ENCODE data around the gene APEX1. TPM values are rescaled to one million over a fixed set of nuclear protein-coding genes. Genes with fewer than 3 reads are reported as not detected.

Gene APEX1
- 163 TPM for polyA plus RNA-seq (ENCODE audit: insufficient read length)

DNA sequence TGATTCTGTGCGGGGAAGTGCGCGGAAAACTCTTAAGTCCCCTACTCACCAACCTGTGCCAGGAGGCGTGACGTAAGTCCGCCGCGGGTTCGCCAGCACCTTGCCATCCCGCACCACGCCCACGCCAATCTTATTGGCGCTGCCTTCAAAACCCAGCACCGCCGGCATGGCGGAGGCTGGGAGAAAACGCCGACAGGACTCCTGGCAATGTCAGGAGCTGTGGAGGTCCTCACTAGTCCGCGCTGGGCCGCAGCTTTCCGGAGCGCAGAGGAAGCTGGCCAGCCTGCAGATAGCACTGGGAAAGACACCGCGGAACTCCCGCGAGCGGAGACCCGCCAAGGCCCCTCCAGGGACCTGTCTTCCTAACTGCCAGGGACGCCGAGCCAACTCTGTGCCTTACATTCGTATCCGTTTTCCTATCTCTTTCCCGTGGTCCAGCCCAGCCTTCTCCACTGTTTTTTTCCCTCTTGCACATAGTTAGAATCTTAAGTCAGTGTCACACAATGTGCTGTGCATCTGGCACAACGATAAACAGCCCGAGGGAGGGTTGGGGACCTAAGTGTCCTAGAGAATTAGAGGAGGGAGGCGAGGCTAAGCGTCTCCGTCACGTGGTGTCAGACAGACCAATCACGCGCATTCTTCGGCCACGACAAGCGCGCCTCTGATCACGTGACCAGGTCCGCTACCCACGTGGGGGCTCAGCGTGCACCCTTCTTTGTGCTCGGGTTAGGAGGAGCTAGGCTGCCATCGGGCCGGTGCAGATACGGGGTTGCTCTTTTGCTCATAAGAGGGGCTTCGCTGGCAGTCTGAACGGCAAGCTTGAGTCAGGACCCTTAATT is at the start of gene APEX1, which contains the start of gene OSGEP:
TSS of gene APEX1 (plus strand) at position 711 of the 839 bp plus-strand sequence. CDS start 420 bp downstream, outside the sequence.
TSS of gene OSGEP (minus strand) at position 297 of the 839 bp plus-strand sequence. CDS start at position 168, 129 bp downstream.
- DNase-seq (ENCODE audit: low read depth): peak; percentile 97

DNA sequence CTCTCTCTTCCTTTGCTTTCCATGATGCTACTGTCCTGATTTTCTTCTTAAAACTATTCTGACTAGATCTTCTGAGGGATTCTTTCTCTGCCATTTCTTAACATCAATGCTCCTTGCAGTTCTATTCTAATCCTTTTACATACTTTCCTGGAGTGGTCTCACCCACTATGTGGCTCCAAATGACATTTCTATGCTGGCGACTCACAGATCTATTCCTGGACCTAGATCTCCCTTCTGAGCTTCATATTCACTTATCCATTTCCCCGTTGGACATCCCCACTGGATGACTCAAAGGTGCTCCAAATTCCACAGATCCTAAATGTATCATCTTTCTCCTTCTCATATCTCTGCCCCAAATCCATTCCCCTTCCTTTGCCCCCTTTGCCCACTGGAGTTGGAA is 45.8 kb upstream of the APEX1 start:
- no peak for DNase-seq (ENCODE audit: low read depth)

DNA sequence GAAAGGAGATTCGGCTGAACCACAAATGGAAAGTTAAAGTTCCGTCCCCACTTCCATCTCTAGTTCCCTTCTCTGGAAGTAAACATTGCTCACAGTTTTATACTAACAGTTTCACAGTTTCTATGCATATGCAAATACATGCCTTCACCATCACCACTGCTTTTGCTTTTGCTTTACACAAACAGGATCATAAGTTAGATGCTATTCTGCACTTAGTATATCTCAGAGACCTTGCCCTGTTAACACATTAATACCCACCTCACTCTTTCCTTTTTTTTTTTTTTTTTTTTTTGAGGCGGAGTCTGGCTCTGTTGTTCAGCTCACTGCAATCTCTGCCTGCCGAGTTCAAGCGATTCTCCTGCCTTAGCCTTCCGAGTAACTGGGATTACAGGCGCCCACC is 42.6 kb upstream of the APEX1 start:
- no peak for DNase-seq (ENCODE audit: low read depth)

DNA sequence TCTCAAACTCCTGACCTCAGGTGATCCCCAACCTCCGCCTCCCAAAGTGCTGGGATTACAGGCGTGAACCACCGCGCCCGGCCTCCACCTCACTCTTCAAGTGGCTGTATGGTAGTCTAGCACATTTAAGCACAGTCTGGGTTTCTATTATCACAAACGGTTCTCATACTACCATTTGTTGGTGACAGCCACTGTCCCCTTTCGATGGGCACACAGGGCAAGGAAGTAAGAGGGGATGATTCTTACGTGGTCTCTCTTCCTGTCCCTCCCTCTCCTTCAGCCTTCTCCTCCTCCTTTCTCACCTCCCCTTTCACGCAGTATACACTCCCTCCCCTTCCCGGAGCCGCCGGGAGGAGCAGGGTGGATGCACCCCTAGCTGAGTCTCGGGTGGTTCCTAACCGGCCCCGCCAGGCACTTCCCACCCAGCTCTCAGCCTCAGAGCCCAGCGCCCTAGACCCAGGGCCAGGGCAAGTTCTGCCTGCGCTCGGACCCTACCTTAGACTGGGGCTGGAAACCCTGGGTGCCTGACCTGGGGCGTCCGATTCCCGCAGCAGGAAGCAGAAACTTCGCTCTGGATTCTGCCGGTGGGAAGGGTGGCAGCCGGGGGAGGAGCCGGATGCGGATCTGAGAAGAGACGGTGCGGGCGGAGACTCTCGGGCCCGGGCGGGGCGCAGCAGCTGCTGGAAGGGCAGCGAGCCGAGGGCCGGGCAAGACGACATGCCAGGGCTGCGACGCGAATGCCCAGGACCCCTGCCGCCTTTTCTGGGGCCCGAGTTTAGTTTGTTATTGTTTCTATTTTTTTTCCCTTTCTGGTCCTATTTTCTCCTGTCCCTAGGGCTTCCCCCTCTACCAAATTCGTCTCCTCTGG is 41.9 kb upstream of the APEX1 start, which contains the start of gene TEP1:
TSS of gene TEP1 (minus strand) at position 626 of the 868 bp plus-strand sequence. CDS start 5,062 bp downstream, outside the sequence.
- peak; percentile 48 for DNase-seq (ENCODE audit: low read depth)

DNA sequence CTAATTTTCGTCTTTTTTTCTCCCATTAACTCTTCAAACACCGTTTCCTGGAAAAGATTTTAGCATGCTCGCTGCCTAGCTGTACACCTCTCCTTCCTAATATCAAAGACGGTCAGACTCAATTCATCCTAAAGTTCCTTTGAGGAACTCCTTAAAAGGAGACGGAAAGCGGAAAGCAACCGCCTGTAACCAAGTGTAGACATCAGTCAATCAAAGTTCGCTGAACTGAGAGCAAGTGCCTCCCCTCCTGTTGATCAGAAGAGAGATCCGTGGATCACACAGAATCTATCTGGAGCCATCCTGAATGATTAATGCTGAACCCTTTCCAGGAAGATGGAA is 41.3 kb upstream of the APEX1 start:
- DNase-seq (ENCODE audit: low read depth): no peak

DNA sequence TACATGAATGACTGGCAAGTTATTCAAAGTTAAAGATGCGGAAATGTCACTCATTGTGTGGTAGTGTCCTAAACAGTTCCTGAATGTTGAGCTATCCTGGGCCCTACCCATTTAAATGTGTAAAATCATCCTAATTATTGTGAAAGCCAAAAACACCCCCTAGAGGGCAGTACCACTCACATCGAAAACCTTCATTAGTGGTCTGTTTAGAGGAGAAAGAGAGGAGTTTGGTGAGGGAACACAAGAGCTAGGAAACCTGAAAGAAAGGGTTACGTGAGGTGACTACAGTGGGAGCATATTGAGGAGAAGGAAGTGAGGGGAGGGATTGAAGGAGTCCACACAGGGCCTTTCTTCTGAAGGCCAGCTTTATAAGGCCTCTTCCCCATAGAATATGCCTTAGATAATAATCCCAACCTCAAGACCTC is 39.2 kb upstream of the APEX1 start:
- DNase-seq (ENCODE audit: low read depth): no peak

DNA sequence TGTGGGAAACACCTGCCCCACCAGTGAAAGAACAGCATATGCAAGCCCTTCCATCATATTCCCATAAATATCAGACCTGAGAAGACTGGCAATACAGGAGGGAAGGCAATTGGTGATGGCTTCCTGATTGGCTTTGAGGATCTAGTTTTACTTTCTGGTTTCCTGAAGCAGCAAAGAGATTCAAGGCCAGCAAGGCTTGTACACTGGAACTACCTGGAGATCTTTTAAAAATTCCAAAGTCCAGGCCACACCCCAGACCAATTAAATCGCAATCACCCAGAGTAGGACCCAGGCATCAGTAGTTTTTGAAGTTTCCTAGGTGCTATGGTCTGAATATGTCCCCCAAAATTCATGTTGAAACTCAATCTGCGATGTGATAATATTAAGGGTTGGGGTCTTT is 38.8 kb upstream of the APEX1 start:
- DNase-seq (ENCODE audit: low read depth): no peak

DNA sequence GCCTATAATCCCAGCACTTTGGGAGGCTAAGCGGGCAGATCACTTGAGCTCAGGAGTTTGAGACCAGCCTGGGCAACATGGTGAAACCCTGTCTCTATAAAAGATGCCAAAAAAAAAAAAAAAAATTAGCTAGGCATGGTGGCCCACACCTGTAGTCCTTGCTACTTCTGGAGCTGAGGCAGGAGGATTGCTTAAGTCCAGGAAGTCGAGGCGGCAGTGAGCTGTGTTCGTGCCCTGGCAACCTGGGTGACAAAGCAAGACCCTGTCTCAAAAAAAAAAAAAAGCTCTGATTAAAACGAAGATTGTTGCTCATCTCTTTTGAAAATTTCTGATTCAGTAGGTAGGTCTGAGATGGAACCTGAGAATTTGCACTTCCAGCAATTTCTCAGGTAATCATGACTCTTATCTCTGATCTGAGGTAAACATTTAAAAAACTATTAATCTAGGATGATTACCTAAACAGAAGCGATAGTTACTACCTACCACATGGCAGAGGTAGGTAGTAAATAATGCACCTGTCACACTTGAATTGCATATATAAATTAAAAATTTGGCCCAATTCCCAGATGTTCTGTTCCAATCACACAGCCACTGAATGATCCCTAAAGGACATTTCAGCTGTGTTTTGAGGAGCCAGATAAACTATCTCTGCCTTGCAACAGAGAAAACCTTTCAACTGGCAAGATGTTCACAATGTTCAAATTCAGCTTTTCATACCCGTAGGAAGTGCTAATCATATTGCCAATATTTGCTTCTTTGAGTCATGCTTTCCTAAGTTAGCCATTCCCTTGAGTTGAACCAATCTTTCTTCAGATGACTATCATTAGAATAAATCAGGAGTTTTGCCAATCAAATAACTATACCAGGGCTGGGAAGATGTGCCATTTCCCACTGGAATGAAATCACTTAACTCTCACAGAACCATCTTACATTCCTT is 37.5 kb upstream of the APEX1 start:
- no peak for DNase-seq (ENCODE audit: low read depth)

DNA sequence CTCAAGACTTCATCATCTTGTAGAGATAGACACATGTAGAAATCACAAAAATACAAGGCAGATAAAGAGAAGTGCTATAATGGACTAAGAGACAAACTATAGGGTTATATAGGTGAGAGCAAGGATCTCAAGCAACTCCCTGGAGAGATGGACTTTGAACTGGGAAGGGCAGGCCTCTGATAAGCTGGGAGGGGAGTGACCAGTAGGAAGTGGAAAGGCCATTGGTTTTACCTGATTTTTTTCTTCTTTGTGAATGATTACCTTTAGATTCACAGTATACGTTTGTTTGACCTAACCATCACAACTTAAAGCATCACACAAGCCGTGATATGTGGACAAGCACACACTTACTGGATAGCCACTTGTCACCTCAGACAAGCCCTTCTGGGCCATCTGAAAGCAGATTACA is 36.5 kb upstream of the APEX1 start:
- DNase-seq (ENCODE audit: low read depth): no peak

DNA sequence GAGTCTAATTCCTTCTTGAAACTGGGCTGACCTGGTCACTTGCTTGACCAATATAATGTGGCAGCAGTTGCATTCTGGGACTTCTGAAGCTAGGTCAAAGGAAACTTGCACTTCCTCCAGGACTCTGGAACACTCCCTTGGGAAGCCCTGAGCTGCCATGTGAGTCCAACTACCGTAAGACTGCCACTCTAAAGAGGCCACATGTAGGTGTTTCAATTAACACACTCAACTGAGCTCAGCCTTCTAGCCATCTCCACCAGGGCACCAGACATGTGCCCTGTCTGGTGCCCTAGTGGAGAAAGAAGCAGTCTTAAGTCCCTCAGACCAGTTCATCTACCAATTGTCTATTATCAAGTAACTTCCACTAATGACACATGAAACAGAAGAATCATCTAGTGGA is 35.6 kb upstream of the APEX1 start:
- no peak for DNase-seq (ENCODE audit: low read depth)

DNA sequence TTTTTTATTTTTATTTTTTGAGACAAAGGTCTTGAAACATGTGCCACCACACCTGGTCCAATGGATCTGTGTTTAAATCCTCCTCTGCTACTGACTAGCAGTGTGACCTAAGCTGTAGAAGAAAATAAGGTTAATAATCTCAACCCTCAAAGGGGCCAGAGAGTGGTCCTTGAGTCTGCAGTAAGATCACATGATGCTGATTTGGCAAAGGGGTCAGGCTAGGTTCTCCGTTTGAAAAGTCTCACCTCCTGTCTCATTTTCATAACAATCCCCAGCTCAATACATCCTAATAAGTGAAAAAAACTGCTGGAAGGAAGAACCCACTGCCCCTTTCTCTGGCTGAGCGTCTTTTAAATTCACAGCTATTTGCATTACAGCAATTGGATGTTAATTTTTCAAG is 33.8 kb upstream of the APEX1 start:
- no peak for DNase-seq (ENCODE audit: low read depth)

DNA sequence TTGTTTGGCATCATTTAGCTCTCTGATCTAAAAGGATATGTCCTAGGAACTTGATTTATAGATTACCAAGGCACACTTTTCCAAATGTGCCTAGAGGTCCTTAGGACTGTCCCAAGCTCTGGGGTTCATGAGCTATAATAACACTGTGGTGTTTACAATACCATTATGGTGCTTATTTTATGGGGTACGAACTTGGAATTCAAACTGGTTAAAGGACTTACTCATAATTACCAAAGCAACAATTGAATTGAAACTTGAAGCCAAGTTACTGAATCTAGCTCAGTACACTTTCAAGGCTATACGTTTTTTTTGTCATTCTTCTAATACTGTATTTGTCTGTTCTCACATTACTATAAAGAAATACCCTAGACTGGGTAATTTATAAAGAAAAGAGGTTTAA is 32.1 kb upstream of the APEX1 start:
- no peak for DNase-seq (ENCODE audit: low read depth)

DNA sequence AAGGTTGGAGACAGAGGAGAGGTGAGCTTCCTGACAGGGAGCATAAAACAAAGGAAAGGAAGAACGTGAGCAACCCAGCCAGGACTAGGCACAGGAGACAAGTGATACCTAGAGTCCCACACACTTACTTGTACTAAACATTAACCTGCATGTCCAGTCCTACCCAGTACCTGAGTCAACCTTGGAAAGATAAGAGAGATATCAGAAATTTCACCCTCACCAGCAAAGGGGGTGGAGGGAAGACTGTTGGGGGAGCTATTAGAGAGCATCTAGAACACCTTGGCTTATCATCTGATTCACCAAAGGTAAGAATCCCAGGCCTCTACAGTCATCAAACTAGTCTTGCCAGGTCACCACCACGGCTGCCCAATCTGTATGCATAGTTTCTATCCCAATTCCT is 30.2 kb upstream of the APEX1 start:
- DNase-seq (ENCODE audit: low read depth): no peak

DNA sequence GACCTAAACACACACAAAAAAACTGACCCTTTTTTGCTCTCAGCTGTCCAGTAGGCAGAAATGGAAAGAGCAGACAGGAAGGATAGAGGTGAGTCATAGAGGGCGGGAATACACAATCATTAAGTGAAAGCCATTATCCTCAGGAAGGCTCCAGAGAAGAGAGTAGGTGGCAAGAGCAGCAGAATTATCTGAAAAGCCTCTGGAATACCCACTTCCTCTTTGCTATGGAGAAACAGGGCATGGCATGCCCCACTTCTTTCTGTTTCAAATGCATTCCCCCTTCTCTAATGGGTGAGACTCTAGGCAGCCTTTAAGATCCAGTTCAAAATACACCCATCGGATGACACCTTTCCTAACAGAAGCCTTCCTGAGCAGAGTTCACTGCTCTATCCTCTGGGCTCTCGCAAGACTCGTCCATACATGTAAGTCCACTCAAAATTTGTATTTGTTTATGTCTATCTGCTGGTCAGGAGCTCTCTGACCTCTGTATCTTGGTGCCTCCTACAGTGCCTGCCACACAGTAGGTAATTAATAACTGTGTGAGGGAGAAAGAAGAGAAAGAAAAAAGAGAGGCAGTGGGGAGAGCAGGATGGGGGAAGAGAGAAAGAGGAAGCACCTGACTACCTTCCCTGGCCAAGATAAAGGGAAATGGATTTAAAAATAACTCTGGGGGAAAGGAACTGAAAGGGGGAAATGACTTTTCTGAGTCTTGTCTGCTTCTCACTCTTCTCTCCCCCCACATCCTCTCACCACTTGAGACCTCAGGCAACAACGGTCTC is 27.6 kb upstream of the APEX1 start:
- DNase-seq (ENCODE audit: low read depth): no peak

DNA sequence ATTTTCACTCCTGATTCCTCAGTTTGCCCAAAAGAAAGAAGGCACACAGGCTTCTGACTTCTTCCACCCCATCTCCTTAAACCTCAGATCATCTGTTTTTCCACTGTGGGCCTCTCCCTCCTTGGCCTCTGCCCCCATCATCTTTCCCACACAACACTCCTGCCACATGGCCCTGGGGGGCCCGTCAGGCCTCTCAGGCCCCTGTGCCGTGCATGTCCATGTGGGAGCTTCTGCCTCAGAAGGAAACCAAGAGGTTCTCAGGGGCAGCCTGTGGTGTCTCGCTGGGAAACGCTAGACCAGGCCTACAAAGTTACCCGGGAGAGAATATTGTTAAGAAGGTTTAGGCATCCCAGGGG is 27.0 kb upstream of the APEX1 start:
- no peak for DNase-seq (ENCODE audit: low read depth)

DNA sequence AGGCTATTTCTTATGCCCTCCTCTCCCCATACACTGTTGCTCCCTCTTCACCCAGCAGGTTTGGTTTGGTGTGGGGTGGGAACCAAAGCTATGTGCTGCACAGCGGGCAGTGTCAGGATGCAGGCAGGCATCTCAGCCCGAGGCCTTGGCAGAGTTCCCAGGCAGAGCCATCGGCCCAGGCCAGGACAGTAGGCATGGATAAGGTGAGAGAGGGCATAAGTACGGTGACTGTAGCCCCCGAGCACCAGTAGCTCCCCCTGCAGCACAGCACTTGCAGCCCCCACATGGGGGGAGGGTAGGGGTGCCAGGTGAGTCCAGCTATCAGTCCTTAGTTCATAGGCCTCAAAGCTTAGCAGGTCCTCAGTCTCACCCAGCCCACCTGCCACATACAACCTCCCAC is 26.2 kb upstream of the APEX1 start:
- no peak for DNase-seq (ENCODE audit: low read depth)

DNA sequence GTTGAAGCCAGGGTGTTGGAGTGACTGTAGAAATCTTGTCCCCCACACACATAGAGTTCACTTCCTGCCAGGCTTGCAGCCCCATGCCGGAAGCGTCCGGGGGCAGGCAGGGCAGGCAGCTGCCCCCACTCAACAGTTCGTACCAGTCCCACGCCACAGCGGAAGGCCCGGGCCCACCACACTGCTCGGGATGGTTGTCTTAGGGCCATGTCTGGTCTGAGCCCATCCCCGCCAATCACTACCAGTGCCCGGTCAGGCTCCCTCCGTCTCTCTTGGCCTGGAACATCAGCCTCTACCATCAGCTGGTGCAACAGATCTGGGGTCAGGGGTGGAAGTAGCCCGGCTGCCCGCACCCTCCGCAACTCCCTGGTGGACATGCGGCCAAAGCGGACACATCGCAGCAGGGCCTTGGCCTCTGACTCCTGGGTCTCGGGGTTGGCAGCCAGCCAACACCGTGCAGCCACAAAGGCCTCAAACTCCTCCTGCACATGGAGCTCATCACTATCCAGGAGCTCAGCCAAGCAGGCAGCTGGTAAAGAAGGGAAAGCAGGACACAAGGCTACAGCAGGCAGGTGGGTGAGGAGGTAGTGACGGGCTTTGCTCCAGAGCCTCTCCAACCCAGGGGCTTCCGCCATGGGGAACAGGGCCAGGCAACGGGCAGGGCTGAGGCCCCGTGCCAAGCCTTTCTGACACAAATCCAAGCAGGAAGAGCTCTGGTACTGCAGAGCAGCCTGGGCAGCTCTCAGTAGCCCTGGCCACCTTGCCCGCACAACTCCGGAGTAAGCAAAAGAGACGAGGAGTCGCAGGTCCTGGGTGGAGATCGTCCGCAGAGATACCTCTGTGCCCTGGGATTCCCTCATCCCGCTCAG is 25.0 kb upstream of the APEX1 start:
- no peak for DNase-seq (ENCODE audit: low read depth)

DNA sequence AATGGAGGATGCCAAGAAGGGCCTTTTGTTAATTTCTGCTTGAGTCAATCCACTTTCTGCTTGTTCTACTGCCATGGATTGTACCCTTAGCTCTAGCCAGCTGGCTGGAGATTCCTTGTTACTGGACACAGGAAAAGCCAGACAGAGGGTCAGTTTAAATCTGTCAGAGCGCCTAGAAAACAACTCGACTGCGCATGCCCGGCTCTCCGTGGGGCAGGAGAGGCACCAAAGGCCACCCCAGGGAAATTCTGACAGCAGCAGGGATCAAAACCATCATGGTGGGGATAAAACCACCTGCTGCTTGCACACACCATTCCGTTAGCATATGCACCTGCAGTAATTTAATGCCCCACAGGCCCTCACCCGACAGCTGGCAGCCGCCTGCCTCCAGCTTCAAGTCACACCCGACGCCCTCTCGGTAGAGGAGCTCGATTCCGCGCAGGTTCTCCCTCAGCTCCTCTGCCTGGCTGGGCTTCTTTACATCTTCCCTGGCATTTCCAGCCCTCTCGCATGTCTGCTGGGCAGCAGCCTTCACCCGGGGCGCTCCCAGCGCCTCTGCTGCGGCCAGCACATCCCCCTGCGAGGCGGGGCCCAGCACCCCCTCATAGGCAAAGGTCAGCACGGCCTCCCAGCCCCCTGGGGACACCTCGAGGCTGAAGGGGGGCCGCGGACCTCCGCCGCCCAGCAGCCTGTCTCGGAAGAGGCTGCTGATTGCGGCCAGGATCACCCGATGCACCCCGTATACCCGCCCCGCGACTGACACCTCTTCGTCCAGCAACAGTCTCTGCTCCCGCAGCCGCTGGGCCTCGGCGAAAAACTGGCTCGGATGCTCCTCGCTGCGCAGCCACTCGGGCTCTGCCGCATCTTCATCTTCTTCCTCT is 20.1 kb upstream of the APEX1 start:
- DNase-seq (ENCODE audit: low read depth): no peak

All from forelimb muscle (tissue), 1 donor.